Fibroblast of lung (primary cell): Measurements from ENCODE around the gene COL15A1. TPM values are rescaled to one million over a fixed set of nuclear protein-coding genes. Genes with fewer than 3 reads are reported as not detected.

Experiments
- DNase-seq, 2 donors: peaks; one replicate each; pipeline versions ENCODE4 v3.0.0 to v3.0.0-alpha.2; 2010; ENCODE audit warnings: low read depth in 2 of 2
- H2AFZ ChIP-seq: 2 replicates; pipeline ENCODE4 v1.5.1; 2012; ENCODE audit warnings: low read length, control low read depth, inconsistent platforms
- H3K27ac ChIP-seq: 2 replicates; pipeline ENCODE4 v1.5.1; 2011; ENCODE audit warnings: low read length, control low read depth; ENCODE audit not compliant: insufficient read depth
- H3K27me3 ChIP-seq: 2 replicates; pipeline ENCODE4 v1.5.1; 2011; ENCODE audit warnings: mild to moderate bottlenecking, low read length; ENCODE audit not compliant: control insufficient read depth, insufficient read depth
- H3K36me3 ChIP-seq: 2 replicates; pipeline ENCODE4 v1.5.1; 2011; ENCODE audit warnings: low read length; ENCODE audit not compliant: control insufficient read depth, insufficient read depth
- H3K4me1 ChIP-seq: 2 replicates; pipeline ENCODE4 v1.5.1; 2011; ENCODE audit warnings: low read length; ENCODE audit not compliant: control insufficient read depth, insufficient read depth; ENCODE audit errors: extremely low read depth
- H3K4me2 ChIP-seq: 2 replicates; pipeline ENCODE4 v1.5.1; 2011; ENCODE audit warnings: low read length, control low read depth; ENCODE audit not compliant: insufficient read depth; ENCODE audit errors: extremely low read depth
- H3K4me3 ChIP-seq, 4 experiments: fragments of 200-600 bp in 1 of 4; sonication (generic) in 1 of 4; replicated peaks in 1 of 4; 2 replicates each; pipeline ENCODE4 v1.5.1; 2011 to 2016; ENCODE audit warnings: low read length in 4 of 4, low read depth in 3 of 4, mild to moderate bottlenecking in 3 of 4, control low read depth in 2 of 4, inconsistent platforms in 1 of 4, mixed read lengths in 1 of 4; ENCODE audit not compliant: insufficient read depth in 1 of 4; ENCODE audit errors: control extremely low read depth in 1 of 4
- H3K79me2 ChIP-seq: 2 replicates; pipeline ENCODE4 v1.5.1; 2012; ENCODE audit warnings: mild to moderate bottlenecking, low read length, inconsistent platforms; ENCODE audit not compliant: control insufficient read depth, insufficient read depth
- H3K9ac ChIP-seq: 2 replicates; pipeline ENCODE4 v1.5.1; 2011; ENCODE audit warnings: mild to moderate bottlenecking, low read length, control low read depth; ENCODE audit not compliant: insufficient read depth
- H3K9me3 ChIP-seq: 2 replicates; pipeline ENCODE4 v1.5.1; 2012; ENCODE audit warnings: low read depth, low read length; ENCODE audit not compliant: control insufficient read depth, insufficient read depth
- H4K20me1 ChIP-seq: 2 replicates; pipeline ENCODE4 v1.5.1; 2011; ENCODE audit warnings: low read length; ENCODE audit not compliant: control insufficient read depth, insufficient read depth; ENCODE audit errors: extremely low read depth
- CTCF ChIP-seq, 2 donors: IDR thresholded peaks in 1 of 2; conservative IDR thresholded peaks in 1 of 2; 1 replicate in 1 of 2; 2 replicates in 1 of 2; pipeline ENCODE4 v1.5.1; 2011 to 2012; ENCODE audit warnings: low read length in 2 of 2, control low read depth in 1 of 2, inconsistent platforms in 1 of 2, low read depth in 1 of 2, mild to moderate bottlenecking in 1 of 2
- EZH2 ChIP-seq: IDR thresholded peaks from 2 replicates; pipeline ENCODE4 v1.5.1; 2012; ENCODE audit warnings: low read length, control low read depth, mild to moderate bottlenecking; ENCODE audit errors: missing control alignments
- polyA plus RNA-seq, 2 donors: library from polyadenylated mRNA; depleted of rRNA in 1 of 2; stranded (reverse) in 1 of 2; unstranded in 1 of 2; fragments of >200 nt; gene quantifications; 2 replicates each; pipeline ENCODE4 v1.2.1, GENCODE V29; 2011 to 2012; ENCODE audit warnings: missing spikeins in 1 of 2
- total RNA-seq: library from RNA; depleted of rRNA; stranded (reverse); fragments of >200 nt; gene quantifications from 2 replicates; pipeline ENCODE4 v1.2.1, GENCODE V29; 2014

The COL15A1 gene
- total and polyA plus RNA-seq, 2 donors (not counting 1 experiment from before 2014, with no cell fraction given) = 13.3 to 41.0 TPM

- Histone ChIP-seq H3K4me1 (peaks cover 7% of the 10 kb centered on the region), H4K20me1 (no peaks in the 10 kb centered on the region), H3K27ac (no peak overlapping the region), H3K4me2 (no peak overlapping the region), H3K36me3 (no peaks in the 10 kb centered on the region), H3K9me3 (no peaks in the 10 kb centered on the region), H3K79me2 (no peaks in the 10 kb centered on the region), H3K4me3 (no peak overlapping the region), H3K27me3 (peaks cover 7% of the 10 kb centered on the region), H3K9ac (no peak overlapping the region), H2AFZ (no peak overlapping the region)
- TF ChIP-seq EZH2 (no peak), CTCF (conservative IDR thresholded peaks at IDR 0.05 in 1 of 2, IDR thresholded peaks at IDR 0.05 in 1 of 2; ENCODE audit: low read depth in 1 of 2, low read length in 2 of 2) (no peak)
- no peak for DNase-seq
These were observed 135.8 kb downstream of the COL15A1 start for GRCh38 chr9:99079542-99079941.

- H4K20me1 ChIP-seq = no peaks in the 10 kb centered on the region
- no peak overlapping the region for H3K4me2 ChIP-seq
- no peak overlapping the region for H3K4me3 ChIP-seq
- no peaks in the 10 kb centered on the region for H3K36me3 ChIP-seq
- no peak overlapping the region for H3K9ac ChIP-seq
- no peaks in the 10 kb centered on the region for H3K4me1 ChIP-seq
- no peak for TF ChIP-seq CTCF (conservative IDR thresholded peaks at IDR 0.05 in 1 of 2, IDR thresholded peaks at IDR 0.05 in 1 of 2; ENCODE audit: low read depth in 1 of 2, low read length in 2 of 2)
- no peak for TF ChIP-seq EZH2
- H3K27ac ChIP-seq = no peak overlapping the region
- H3K9me3 ChIP-seq = no peaks in the 10 kb centered on the region
- no peak for DNase-seq
- H3K79me2 ChIP-seq = no peaks in the 10 kb centered on the region
- peaks cover 7% of the 10 kb centered on the region for H3K27me3 ChIP-seq
- H2AFZ ChIP-seq = no peak overlapping the region
These were observed 139.3 kb downstream of the COL15A1 start for GRCh38 chr9:99083051-99083450.

- no peaks in the 10 kb centered on the region for H3K9me3 ChIP-seq
- H3K9ac ChIP-seq = no peak overlapping the region
- TF ChIP-seq CTCF (conservative IDR thresholded peaks at IDR 0.05 in 1 of 2, IDR thresholded peaks at IDR 0.05 in 1 of 2; ENCODE audit: low read depth in 1 of 2, low read length in 2 of 2) = no peak
- TF ChIP-seq EZH2 = no peak
- H3K4me1 ChIP-seq = no peaks in the 10 kb centered on the region
- no peak overlapping the region for H3K4me3 ChIP-seq
- H3K27me3 ChIP-seq = peaks cover 7% of the 10 kb centered on the region
- H3K79me2 ChIP-seq = no peaks in the 10 kb centered on the region
- H3K36me3 ChIP-seq = no peaks in the 10 kb centered on the region
- no peaks in the 10 kb centered on the region for H4K20me1 ChIP-seq
- no peak overlapping the region for H2AFZ ChIP-seq
- peak; percentile 70 to 87 for DNase-seq
- H3K4me2 ChIP-seq = peak overlapping the region; percentile 41
- no peak overlapping the region for H3K27ac ChIP-seq
These were observed 142.5 kb downstream of the COL15A1 start for GRCh38 chr9:99085949-99086948.
